SK-N-SH (cell line): ENCODE measurements around the gene IL21R.

Source experiments
- ELF1 ChIP-seq: IDR thresholded peaks from 2 replicates; pipeline ENCODE4 v1.4.0; 2012
- FOSL2 ChIP-seq: IDR thresholded peaks from 2 replicates; pipeline ENCODE4 v1.4.0; 2012; ENCODE audit warnings: low read depth, mild to moderate bottlenecking, moderate library complexity, borderline replicate concordance
- GATA2 ChIP-seq: sonication (generic); formaldehyde crosslinking; IDR thresholded peaks from 2 replicates; pipeline ENCODE4 v1.5.0; 2020; ENCODE audit warnings: mild to moderate bottlenecking, missing genetic modification reagents
- MAX ChIP-seq: IDR thresholded peaks from 2 replicates; pipeline ENCODE4 v1.4.0; 2012; ENCODE audit warnings: low read depth
- PBX3 ChIP-seq: IDR thresholded peaks from 2 replicates; pipeline ENCODE4; 2012
- RFX5 ChIP-seq: IDR thresholded peaks from 2 replicates; pipeline ENCODE4 v1.6.1; 2012; ENCODE audit warnings: mild to moderate bottlenecking, improper control_type of control experiment, low read length
- TAF1 ChIP-seq: IDR thresholded peaks from 2 replicates; pipeline ENCODE4 v1.6.1; 2012; ENCODE audit warnings: low read depth, mild to moderate bottlenecking, low read length, moderate library complexity, borderline replicate concordance
- TEAD4 ChIP-seq: IDR thresholded peaks from 2 replicates; pipeline ENCODE4 v1.4.0; 2012; ENCODE audit warnings: mild to moderate bottlenecking, borderline replicate concordance; ENCODE audit not compliant: insufficient read depth
- TF ChIP-seq, protein P1 (sequence below): fragments of 200-600 bp; sonication (generic); IDR thresholded peaks from 2 replicates; pipeline ENCODE4 v1.6.1; 2017; ENCODE audit warnings: antibody characterized with exemption, mild to moderate bottlenecking, moderate library complexity
- TF ChIP-seq, protein P2 (sequence below): IDR thresholded peaks from 2 replicates; pipeline ENCODE4 v1.6.1; 2012; ENCODE audit warnings: mild to moderate bottlenecking, low read depth, low read length, moderate library complexity

DNA sequence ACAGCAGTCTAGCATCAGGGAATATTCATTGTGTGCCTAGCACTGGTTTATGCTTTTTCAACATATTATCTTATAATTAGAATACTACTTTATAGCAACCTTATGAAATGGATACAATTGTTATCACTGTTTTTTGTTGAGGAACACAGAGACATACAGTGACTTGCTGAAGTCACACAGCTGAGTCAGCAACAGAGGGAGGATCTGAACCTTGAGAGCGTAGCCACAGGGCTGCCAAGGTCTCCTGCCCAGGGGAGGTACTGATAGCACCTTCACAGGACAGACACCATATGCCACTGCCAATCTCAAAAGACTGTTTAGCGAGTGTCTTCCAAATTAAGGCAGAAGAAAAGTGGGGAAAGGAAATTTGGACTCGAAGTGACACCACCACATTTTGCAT, 84.8 kb downstream of the IL21R start:
- no peak for TF ChIP-seq FOSL2
- TF ChIP-seq MAX: no peak
- TF ChIP-seq, protein P1, sequence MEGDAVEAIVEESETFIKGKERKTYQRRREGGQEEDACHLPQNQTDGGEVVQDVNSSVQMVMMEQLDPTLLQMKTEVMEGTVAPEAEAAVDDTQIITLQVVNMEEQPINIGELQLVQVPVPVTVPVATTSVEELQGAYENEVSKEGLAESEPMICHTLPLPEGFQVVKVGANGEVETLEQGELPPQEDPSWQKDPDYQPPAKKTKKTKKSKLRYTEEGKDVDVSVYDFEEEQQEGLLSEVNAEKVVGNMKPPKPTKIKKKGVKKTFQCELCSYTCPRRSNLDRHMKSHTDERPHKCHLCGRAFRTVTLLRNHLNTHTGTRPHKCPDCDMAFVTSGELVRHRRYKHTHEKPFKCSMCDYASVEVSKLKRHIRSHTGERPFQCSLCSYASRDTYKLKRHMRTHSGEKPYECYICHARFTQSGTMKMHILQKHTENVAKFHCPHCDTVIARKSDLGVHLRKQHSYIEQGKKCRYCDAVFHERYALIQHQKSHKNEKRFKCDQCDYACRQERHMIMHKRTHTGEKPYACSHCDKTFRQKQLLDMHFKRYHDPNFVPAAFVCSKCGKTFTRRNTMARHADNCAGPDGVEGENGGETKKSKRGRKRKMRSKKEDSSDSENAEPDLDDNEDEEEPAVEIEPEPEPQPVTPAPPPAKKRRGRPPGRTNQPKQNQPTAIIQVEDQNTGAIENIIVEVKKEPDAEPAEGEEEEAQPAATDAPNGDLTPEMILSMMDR: no peak
- TF ChIP-seq, protein P2, sequence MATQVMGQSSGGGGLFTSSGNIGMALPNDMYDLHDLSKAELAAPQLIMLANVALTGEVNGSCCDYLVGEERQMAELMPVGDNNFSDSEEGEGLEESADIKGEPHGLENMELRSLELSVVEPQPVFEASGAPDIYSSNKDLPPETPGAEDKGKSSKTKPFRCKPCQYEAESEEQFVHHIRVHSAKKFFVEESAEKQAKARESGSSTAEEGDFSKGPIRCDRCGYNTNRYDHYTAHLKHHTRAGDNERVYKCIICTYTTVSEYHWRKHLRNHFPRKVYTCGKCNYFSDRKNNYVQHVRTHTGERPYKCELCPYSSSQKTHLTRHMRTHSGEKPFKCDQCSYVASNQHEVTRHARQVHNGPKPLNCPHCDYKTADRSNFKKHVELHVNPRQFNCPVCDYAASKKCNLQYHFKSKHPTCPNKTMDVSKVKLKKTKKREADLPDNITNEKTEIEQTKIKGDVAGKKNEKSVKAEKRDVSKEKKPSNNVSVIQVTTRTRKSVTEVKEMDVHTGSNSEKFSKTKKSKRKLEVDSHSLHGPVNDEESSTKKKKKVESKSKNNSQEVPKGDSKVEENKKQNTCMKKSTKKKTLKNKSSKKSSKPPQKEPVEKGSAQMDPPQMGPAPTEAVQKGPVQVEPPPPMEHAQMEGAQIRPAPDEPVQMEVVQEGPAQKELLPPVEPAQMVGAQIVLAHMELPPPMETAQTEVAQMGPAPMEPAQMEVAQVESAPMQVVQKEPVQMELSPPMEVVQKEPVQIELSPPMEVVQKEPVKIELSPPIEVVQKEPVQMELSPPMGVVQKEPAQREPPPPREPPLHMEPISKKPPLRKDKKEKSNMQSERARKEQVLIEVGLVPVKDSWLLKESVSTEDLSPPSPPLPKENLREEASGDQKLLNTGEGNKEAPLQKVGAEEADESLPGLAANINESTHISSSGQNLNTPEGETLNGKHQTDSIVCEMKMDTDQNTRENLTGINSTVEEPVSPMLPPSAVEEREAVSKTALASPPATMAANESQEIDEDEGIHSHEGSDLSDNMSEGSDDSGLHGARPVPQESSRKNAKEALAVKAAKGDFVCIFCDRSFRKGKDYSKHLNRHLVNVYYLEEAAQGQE: no peak
- TF ChIP-seq ELF1: no peak
- TF ChIP-seq GATA2 (CRISPR knock-in tag): no peak
- TF ChIP-seq PBX3: no peak
- no peak for TF ChIP-seq RFX5
- TF ChIP-seq TEAD4: no peak
- TF ChIP-seq TAF1: no peak
